Measurements from ENCODE around the gene JAM2.
"Not testable (repeated sequence)": the region's sequence is repeated elsewhere in the genome, so short reads cannot be mapped to it uniquely, and the experiment has no call there.

Gene JAM2

GRCh38 chr21:25638660-25639550 is at the start of gene JAM2:
JAM2 (plus strand) TSS chr21:25639258; CDS start chr21:25639822, 564 bp downstream.
- DNase-seq (ENCODE audit: low spot score) = peak; percentile 81

DNA sequence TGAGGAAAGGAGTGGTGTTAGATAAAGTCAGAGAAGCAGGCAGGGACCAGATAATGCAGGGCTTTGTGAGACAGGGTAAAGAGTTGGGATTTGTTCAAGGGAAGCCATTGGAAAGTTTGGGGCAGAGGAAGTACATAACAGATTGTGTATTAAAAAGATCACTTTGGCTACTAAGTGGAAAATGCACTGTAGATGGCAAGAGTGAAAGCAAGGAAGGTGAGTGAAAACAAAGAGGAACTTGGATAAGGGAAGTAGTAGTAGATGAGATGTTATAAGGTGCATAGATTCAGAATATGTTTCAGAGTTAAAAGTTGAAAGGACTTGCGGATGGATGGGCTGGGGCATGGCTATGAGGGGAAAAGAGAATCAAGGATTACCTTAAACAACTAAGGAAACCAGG is 49.2 kb upstream of the JAM2 start:
- no peak for DNase-seq (ENCODE audit: low spot score)

DNA sequence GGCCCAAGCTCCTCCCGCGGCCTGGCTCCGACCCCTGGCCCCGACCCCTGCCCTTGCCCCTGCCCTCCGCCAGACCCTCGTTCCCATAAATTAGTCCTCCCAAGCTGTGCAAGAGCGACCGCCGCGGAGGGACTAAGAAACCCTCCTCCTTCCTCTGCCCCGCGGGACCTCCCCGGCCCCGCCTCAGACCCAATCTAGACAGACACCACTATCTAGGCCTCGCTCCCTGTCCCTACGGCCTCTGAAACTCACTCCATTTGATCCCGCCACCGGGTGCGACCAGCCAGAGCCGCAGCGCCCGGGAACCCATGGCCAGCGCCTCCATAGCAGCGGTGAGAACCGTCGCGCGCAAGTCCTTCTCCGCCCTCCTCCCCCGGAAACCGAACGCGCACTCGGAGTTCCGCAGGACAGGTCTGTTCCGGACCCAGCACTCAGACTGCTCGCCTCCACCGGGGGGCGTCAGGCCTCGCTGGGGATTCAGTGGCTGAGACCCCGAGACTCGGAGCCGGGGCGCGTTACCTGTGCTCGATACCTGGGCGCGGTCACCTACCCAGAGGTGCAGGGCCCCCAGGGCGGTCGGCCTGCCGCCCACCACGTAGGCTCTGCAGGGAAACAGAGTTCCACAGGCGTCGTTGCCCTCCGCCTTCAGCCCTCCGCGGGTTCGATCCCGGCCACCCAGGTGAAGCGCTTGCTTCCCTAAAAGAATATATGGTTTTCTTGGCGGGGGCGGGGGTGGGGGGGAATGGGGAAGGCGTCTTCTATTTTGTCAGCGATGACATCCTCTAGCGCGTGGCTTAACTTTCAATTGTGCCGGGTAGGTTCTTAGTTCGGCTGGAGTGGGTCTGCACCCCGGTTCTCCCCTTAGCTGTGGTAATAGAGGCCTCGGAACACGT is 31.7 kb upstream of the JAM2 start, which contains the start of gene MRPL39:
Gene MRPL39, minus strand, starts transcription at position 331 of the 893 bp plus-strand sequence. Its CDS starts 6 bp downstream, at position 325.
- peak; percentile 93 for DNase-seq (ENCODE audit: low spot score)

- DNase-seq (ENCODE audit: low spot score) = peak; percentile 82
Measured at GRCh38 chr21:25608044-25608737, 30.9 kb upstream of the JAM2 start.

GRCh38 chr21:25614441-25614840 is 24.6 kb upstream of the JAM2 start:
- no peak for DNase-seq (ENCODE audit: low spot score)

GRCh38 chr21:25615880-25616279 is 23.2 kb upstream of the JAM2 start:
- DNase-seq (ENCODE audit: low spot score) = no peak

DNA sequence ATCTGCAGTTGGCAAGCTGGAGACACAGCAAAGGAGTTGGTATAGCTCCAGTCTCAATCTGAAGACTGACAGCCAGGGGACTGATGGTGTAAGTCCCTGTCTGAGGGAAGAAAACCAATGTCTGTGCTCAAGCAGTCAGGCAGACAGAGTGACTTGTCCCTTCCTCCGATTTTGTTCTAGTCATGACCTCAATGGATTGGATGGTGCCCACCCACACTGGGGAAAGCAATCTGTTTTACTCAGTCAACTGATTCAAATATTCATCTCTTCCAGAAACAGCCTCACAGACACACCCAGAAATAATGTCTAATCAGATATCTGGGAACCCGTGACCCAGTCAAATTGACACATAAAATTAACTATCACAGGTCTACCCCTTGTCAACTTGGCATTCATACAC is 19.9 kb upstream of the JAM2 start:
- DNase-seq (ENCODE audit: low spot score) = no peak

GRCh38 chr21:25624511-25624910 is 14.5 kb upstream of the JAM2 start:
- DNase-seq (ENCODE audit: low spot score) = no peak

DNA sequence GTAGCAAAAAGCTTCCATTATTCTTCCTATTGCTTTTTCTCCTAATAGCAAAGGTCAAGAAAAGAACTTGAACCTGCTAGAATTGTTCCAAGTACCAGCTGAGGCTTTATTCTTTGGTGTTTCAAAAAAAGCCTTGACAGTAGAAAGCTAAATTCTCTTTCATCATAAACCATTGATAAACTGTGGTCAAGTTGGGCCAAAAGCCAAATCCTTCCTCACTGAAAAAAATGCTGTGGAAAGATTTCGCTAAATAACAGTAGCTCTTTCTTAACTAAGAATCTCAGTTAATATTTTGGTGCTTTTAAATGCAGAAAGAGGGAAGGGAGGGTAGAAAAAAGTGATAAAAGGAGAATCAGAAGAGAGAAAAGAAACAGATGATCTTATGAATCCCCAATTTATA is 14.0 kb upstream of the JAM2 start:
- DNase-seq (ENCODE audit: low spot score) = no peak

DNA sequence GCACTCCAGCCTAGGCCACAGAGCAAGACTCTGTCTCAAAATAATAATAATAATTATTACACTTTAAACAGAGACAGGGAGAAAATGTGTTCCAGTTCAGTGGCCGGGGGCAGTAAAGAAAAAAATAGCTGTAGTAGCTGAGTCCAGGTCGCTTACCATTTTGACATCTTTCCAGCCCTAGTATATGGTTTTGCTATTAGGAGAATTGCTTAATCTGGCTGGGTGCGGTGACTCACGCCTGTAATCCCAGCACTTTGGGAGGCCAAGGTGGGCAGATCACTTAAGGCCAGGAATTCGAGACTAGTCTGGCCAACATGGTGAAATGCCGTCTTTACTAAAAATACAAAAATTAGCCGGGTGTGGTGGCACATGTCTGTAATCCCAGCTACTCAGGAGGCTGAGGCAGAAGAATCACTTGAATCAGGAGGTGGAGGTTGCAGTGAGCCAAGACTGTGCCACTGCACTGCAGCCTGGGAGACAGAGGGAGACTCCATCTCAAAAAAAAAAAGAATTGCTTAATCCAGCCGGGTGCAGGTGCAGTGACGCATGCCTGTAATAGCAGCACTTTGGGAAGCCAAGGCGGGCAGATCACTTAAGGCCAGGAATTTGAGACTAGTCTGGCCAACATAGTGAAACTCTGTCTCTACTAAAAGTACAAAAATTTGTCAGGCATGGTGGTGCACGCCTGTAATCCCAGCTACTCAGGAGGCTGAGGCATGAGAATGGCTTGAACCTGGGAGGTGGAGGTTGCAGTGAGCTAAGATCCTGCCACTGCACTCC is 13.1 kb upstream of the JAM2 start:
- not testable (repeated sequence) for DNase-seq (ENCODE audit: low spot score)

- no peak for DNase-seq (ENCODE audit: low spot score)
Measured at GRCh38 chr21:25626757-25627156, 12.3 kb upstream of the JAM2 start.

DNA sequence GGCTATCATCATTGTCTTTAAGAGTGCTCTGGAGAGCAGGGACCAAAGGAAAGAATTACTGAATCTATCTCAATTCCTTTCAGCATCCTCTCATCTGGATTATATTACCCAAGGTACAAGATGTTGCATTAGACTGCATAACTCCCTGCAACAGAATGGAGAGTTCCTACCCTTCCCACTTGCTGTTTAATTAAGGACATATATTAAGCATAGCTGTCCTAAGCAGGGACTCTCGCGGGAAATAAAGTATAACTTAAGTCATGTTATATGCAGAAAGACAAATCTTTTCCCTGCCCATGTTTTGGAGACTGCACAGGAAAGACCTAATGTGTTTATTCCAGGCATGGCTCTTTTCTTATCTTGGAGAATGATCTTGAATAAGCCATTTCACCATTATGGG is 6.8 kb upstream of the JAM2 start:
- no peak for DNase-seq (ENCODE audit: low spot score)

DNA sequence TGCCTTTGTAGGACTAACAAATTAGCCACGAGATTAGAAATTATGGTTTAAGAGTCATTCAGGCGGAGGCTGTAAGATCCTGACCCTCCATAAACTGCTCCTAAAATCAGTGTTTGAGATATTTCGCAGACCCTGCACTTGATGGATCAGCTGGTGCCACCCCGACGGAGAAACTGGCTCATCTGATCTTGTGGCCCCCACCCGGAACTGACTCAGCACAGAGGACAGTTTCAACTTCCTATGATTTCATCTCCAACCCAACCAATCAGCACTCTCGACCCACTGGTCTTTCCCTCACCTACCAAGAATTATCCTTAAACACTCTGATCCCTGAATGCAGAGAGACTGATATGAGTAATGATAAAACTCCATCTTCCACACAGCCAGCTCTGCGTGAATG is 3.7 kb upstream of the JAM2 start:
- no peak for DNase-seq (ENCODE audit: low spot score)

- DNase-seq (ENCODE audit: low spot score) = no peak
Measured at GRCh38 chr21:25636727-25637126, 2.3 kb upstream of the JAM2 start.

GRCh38 chr21:25637851-25638659 is 1.0 kb upstream of the JAM2 start:
- no peak for DNase-seq (ENCODE audit: low spot score)

DNA sequence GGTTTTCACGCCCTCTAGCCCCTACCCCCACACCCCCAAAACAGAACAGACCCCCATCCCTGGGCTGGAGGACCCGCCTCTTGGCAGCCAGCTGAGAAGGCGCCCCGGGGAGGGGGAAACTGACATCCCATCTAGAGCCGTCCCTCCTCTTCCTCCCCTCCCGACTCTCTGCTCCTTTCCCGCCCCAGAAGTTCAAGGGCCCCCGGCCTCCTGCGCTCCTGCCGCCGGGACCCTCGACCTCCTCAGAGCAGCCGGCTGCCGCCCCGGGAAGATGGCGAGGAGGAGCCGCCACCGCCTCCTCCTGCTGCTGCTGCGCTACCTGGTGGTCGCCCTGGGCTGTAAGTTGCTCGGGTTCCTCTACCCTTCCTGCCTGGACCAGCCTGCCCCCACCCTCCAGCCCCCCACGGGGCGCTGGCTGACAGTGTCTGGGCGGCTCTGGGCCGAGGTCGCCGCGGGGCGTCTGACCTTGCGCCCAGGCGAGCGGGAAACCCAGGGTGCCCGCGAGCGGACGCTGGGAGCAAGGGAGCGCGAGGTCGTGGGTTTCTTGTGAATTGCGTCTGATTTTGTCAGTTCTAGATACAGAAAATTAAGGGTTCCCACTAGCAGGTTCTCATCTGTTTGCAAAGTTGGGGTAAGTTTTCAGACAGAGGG is 618 bp downstream of the JAM2 start:
- peak; percentile 79 for DNase-seq (ENCODE audit: low spot score)

DNA sequence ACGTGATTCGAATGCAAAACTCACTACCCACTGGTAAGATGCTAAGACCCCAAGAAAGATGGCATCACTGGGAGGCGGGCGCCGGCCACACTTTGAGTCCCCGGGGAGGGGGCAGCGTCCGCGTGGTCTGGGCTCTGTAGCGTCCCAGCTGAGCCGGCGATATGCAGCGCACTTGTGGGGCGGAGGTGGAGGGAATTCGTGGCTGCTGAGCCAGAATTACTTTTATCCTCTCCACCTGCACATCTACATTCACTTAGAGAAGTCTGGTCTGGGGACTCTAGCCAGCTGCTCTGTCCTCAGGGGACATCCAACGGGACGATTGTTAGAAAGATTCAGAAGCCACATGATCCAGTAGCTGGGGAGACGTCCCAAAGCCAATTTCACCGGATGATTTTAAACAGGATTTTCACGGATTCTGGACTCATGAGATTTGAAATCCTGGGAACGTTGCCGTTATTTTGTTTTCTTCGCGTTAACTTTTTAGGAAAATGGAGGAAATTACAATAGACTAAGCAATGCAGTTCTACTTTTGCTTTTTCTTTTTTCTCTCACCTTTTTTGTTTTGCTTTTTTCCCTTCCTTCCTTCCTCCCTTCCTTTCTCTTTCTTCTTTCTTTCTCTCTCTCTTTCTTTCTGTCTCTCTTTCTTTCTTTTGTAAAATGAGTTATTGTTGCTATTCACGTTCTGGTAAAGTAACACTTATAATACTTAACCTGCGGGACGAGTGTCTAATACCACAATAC is 1.3 kb downstream of the JAM2 start:
- peak; percentile 52 for DNase-seq (ENCODE audit: low spot score)

DNA sequence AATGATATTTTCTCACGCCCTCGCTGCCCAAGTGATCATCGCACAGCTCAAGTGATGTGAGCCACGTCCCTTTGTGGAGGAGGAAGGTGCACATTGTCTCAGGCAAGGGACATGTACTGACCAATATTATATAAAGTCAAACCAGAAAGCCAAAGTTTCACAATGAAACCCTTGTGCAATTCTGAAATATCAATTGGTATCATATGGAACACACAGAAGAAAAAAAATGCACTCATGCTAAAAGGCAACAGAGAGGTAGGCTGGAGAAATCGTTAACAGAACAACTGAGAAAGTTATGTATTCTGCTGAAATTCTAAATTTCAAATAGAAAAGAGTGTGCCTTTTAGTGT is 1.9 kb downstream of the JAM2 start:
- DNase-seq (ENCODE audit: low spot score) = no peak

DNA sequence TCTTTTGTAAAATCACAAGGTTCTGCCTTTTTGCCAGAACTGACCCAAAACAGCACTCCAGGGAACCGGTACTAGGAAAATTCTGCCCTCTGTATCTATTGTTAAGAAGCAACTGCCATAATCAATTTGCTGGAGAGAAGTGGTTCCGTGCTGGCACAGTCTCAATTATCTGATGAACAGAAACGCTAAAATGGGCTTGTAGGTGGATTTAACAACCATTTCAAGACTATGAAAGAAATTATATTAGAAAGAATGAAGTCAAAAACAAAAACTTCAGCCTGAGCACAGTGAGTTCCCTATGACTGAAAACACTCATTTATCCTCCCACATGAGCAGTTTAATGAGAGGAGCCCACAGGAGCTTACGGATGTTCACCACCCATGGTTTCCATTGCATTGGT is 4.4 kb downstream of the JAM2 start:
- DNase-seq (ENCODE audit: low spot score) = no peak

Measured in D341Med (cell line).